K562 (cell line): ENCODE measurements around the gene USP12. TPM values are rescaled to one million over a fixed set of nuclear protein-coding genes. Genes with fewer than 3 reads are reported as not detected.

Experiments used
- ARNT ChIP-seq, 2 experiments: fragments of 450-650 bp; IDR thresholded peaks; 2 replicates each; pipeline ENCODE4 v1.6.1; 2016; ENCODE audit warnings: mild to moderate bottlenecking in 1 of 2
- BRD9 ChIP-seq: fragments of 450-650 bp; IDR thresholded peaks from 2 replicates; pipeline ENCODE4 v1.6.1; 2018; ENCODE audit warnings: low read depth; ENCODE audit not compliant: partially characterized antibody
- ETV1 ChIP-seq: fragments of 450-650 bp; conservative IDR thresholded peaks from 2 replicates; pipeline ENCODE4 v1.6.1; 2016; ENCODE audit warnings: missing genetic modification characterization, control low read depth, low read depth, missing compliant biosample characterization
- JUN ChIP-seq, 2 experiments: sonication (generic) in 1 of 2; formaldehyde crosslinking in 1 of 2; IDR thresholded peaks; 2 replicates each; pipeline versions ENCODE4 v1.6.1 to v1.8.0; 2012 to 2022; ENCODE audit warnings: borderline replicate concordance in 2 of 2, mild to moderate bottlenecking in 2 of 2, improper control_type of control experiment in 1 of 2, low read depth in 1 of 2, low read length in 1 of 2, missing genetic modification reagents in 1 of 2
- MTA2 ChIP-seq: fragments of 450-650 bp; IDR thresholded peaks from 2 replicates; pipeline ENCODE4 v1.6.1; 2016; ENCODE audit warnings: low read depth
- MXI1 ChIP-seq: IDR thresholded peaks from 2 replicates; pipeline ENCODE4 v1.6.1; 2011; ENCODE audit warnings: low read depth, mild to moderate bottlenecking, improper control_type of control experiment, low read length
- NFIX ChIP-seq: fragments of 250-450 bp; sonication (Bioruptor Pico); IDR thresholded peaks from 2 replicates; pipeline ENCODE4 v1.4.0; 2020; ENCODE audit warnings: low read depth, mild to moderate bottlenecking, moderate library complexity
- SIN3B ChIP-seq: fragments of 450-650 bp; IDR thresholded peaks from 2 replicates; pipeline ENCODE4 v1.6.1; 2017; ENCODE audit warnings: low read depth, mild to moderate bottlenecking, moderate library complexity
- TARDBP ChIP-seq: fragments of 450-650 bp; IDR thresholded peaks from 2 replicates; pipeline ENCODE4 v1.6.1; 2016
- TGIF2 ChIP-seq: sonication (generic); formaldehyde crosslinking; IDR thresholded peaks from 2 replicates; pipeline ENCODE4 v1.8.1; 2022; ENCODE audit warnings: mild to moderate bottlenecking, missing genetic modification reagents, moderate library complexity
- ZFP30 ChIP-seq: fragments of 250-450 bp; sonication (Bioruptor Pico); IDR thresholded peaks from 2 replicates; pipeline ENCODE4 v1.8.0; 2022; ENCODE audit warnings: moderate library complexity, mild to moderate bottlenecking, inconsistent platforms, borderline replicate concordance
- ZNF3 ChIP-seq: fragments of 250-450 bp; sonication (Bioruptor Pico); IDR thresholded peaks from 2 replicates; pipeline ENCODE4 v1.5.0; 2021; ENCODE audit warnings: mild to moderate bottlenecking, moderate library complexity
- ZNF324 ChIP-seq: fragments of 250-450 bp; sonication (Bioruptor Pico); IDR thresholded peaks from 2 replicates; pipeline ENCODE4 v1.4.0; 2020; ENCODE audit warnings: mild to moderate bottlenecking
- ZNF347 ChIP-seq: fragments of 450-650 bp; formaldehyde crosslinking; IDR thresholded peaks from 2 replicates; pipeline ENCODE4 v1.4.0; 2020; ENCODE audit warnings: low read depth, mild to moderate bottlenecking, moderate library complexity
- ZNF395 ChIP-seq: fragments of 200-800 bp; sonication (Bioruptor generic); IDR thresholded peaks from 2 replicates; pipeline ENCODE4 v1.6.1; 2017; ENCODE audit warnings: missing genetic modification characterization, missing compliant biosample characterization
- polyA plus RNA-seq, 8 experiments: library from polyadenylated mRNA; depleted of rRNA in 4 of 8; stranded (reverse) in 5 of 8; unstranded in 3 of 8; fragments of >200 nt; fragmentation: Nextera tagmentation in 2 of 8; fragmentation: Illumina TruSeq in 1 of 8; extraction: Ambion mirVana in 2 of 8; extraction: Trizol in 1 of 8; gene quantifications; 2 replicates each; pipeline versions ENCODE4 v1.2.1 to v1.2.3, GENCODE V29; 2011 to 2014; ENCODE audit warnings: inconsistent platforms in 1 of 8, missing spikeins in 1 of 8
- total RNA-seq, 7 experiments: library from RNA; depleted of rRNA in 6 of 7; stranded (reverse); fragments of >200 nt in 6 of 7; fragmentation: Illumina TruSeq in 2 of 7; extraction: Trizol in 2 of 7; gene quantifications; 2 replicates each; pipeline versions ENCODE4 v1.2.1 to v1.2.3, GENCODE V29; 2011 to 2021; ENCODE audit warnings: low replicate concordance in 1 of 7
- TF ChIP-seq, protein P1 (sequence below), 2 experiments: IDR thresholded peaks; 2 replicates each; pipeline ENCODE4 v1.6.1; 2012; ENCODE audit warnings: improper control_type of control experiment in 2 of 2, low read depth in 2 of 2, low read length in 2 of 2, borderline replicate concordance in 1 of 2
- TF ChIP-seq, protein P2 (sequence below): fragments of 250-450 bp; sonication (Bioruptor Pico); IDR thresholded peaks from 2 replicates; pipeline ENCODE4 v1.5.0; 2021
- TF ChIP-seq, protein P3 (sequence below): fragments of 450-650 bp; formaldehyde crosslinking; conservative IDR thresholded peaks from 2 replicates; pipeline ENCODE4 v1.4.0; 2022; ENCODE audit warnings: mild to moderate bottlenecking, missing genetic modification characterization

USP12 gene
- total and polyA plus RNA-seq, 9 of the 15 experiments (the other 6 are each of a cell fraction or from before 2014, with no cell fraction given) = 1.8 to 20.5 (median 13.3) TPM

- TF ChIP-seq ARNT (IDR thresholded peaks at IDR 0.05) = no peak
- TF ChIP-seq, protein P1, sequence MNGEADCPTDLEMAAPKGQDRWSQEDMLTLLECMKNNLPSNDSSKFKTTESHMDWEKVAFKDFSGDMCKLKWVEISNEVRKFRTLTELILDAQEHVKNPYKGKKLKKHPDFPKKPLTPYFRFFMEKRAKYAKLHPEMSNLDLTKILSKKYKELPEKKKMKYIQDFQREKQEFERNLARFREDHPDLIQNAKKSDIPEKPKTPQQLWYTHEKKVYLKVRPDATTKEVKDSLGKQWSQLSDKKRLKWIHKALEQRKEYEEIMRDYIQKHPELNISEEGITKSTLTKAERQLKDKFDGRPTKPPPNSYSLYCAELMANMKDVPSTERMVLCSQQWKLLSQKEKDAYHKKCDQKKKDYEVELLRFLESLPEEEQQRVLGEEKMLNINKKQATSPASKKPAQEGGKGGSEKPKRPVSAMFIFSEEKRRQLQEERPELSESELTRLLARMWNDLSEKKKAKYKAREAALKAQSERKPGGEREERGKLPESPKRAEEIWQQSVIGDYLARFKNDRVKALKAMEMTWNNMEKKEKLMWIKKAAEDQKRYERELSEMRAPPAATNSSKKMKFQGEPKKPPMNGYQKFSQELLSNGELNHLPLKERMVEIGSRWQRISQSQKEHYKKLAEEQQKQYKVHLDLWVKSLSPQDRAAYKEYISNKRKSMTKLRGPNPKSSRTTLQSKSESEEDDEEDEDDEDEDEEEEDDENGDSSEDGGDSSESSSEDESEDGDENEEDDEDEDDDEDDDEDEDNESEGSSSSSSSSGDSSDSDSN (IDR thresholded peaks at IDR 0.05; ENCODE audit: borderline replicate concordance in 1 of 2, low read depth in 2 of 2, low read length in 2 of 2) = 0 out of 4 replicates have a peak, but pooled peaks of 1 of the 2 experiments have one; percentile 35
- TF ChIP-seq ZNF3 (CRISPR knock-in tag) = no peak
- TF ChIP-seq, protein P2, sequence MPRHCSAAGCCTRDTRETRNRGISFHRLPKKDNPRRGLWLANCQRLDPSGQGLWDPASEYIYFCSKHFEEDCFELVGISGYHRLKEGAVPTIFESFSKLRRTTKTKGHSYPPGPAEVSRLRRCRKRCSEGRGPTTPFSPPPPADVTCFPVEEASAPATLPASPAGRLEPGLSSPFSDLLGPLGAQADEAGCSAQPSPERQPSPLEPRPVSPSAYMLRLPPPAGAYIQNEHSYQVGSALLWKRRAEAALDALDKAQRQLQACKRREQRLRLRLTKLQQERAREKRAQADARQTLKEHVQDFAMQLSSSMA (CRISPR knock-in tag) = no peak
- TF ChIP-seq ZFP30 = no peak
- no peak for TF ChIP-seq NFIX
- TF ChIP-seq SIN3B = no peak
- no peak for TF ChIP-seq TARDBP
- no peak for TF ChIP-seq MXI1
- no peak for TF ChIP-seq TGIF2 (CRISPR knock-in tag)
- TF ChIP-seq ZNF395 (CRISPR knock-in tag) = no peak
- no peak for TF ChIP-seq BRD9
- no peak for TF ChIP-seq ETV1 (tag)
- TF ChIP-seq, protein P3, sequence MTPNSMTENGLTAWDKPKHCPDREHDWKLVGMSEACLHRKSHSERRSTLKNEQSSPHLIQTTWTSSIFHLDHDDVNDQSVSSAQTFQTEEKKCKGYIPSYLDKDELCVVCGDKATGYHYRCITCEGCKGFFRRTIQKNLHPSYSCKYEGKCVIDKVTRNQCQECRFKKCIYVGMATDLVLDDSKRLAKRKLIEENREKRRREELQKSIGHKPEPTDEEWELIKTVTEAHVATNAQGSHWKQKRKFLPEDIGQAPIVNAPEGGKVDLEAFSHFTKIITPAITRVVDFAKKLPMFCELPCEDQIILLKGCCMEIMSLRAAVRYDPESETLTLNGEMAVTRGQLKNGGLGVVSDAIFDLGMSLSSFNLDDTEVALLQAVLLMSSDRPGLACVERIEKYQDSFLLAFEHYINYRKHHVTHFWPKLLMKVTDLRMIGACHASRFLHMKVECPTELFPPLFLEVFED (CRISPR knock-in tag) = no peak
- peak; percentile 28; the same call in 1 of the 2 replicates for TF ChIP-seq MTA2
- no peak for TF ChIP-seq ZNF324 (CRISPR knock-in tag)
- TF ChIP-seq JUN (IDR thresholded peaks at IDR 0.05; ENCODE audit: borderline replicate concordance, low read depth, low read length) = peak; percentile 88
- TF ChIP-seq JUN (CRISPR knock-in tag; IDR thresholded peaks at IDR 0.05; ENCODE audit: borderline replicate concordance) = no peak
- no peak for TF ChIP-seq ZNF347 (CRISPR knock-in tag)
These were observed 23.5 kb upstream of the USP12 start (continued) for GRCh38 chr13:27194895-27195764.
